ENCODE measurements around the gene ASB18.

The ASB18 gene

GRCh38 chr2:236211296-236211695, 52.9 kb downstream of the ASB18 start:
- Mint-ChIP-seq H3K36me3 (ENCODE audit: low read depth) (no peaks in the 10 kb centered on the region), H3K4me3 (no peak overlapping the region), H3K27ac (no peak overlapping the region), H3K4me1 (ENCODE audit: low read depth) (no peaks in the 10 kb centered on the region), H3K27me3 (peaks cover 28% of the 10 kb centered on the region), H3K9me3 (peaks cover under 1% of the 10 kb centered on the region)

- Mint-ChIP-seq H3K4me1 (ENCODE audit: low read depth) (no peaks in the 10 kb centered on the region), H3K27me3 (peaks cover 23% of the 10 kb centered on the region), H3K27ac (no peak overlapping the region), H3K9me3 (peaks cover 6% of the 10 kb centered on the region), H3K4me3 (no peak overlapping the region), H3K36me3 (ENCODE audit: low read depth) (no peaks in the 10 kb centered on the region)
Observed at GRCh38 chr2:236210536-236210935, 53.7 kb downstream of the ASB18 start.

- Mint-ChIP-seq H3K27ac (no peak overlapping the region), H3K36me3 (ENCODE audit: low read depth) (no peaks in the 10 kb centered on the region), H3K4me3 (no peak overlapping the region)
Observed at GRCh38 chr2:236209996-236210395, 54.2 kb downstream of the ASB18 start.

DNA sequence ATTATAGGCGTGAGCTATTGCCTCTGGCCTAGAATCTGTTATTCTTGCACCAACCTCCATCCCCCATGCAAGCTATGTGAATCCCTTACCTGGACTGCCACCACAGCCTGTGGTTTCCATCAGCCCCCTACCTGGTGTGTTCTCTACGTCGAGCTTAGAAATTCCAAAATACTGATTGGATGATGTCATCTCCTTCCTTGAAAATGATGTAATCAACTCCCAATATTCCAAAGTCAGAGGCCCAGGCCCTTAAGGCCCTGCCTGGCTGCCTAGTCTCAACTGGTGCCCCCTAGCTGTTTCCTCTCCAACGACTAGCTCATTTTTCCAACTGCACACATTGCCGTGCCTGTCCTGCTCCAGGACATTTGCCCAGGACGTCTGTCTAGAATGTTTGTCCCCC, 54.7 kb downstream of the ASB18 start:
- no peak overlapping the region for H3K4me3 Mint-ChIP-seq
- no peak overlapping the region for H3K27ac Mint-ChIP-seq
- H3K27me3 Mint-ChIP-seq, result peaks cover 17% of the 10 kb centered on the region
- no peaks in the 10 kb centered on the region for H3K4me1 Mint-ChIP-seq (ENCODE audit: low read depth)
- no peaks in the 10 kb centered on the region for H3K36me3 Mint-ChIP-seq (ENCODE audit: low read depth)
- peaks cover 6% of the 10 kb centered on the region for H3K9me3 Mint-ChIP-seq

More at GRCh38 chr2:236209996-236210395, 54.2 kb downstream of the ASB18 start:
- Mint-ChIP-seq H3K9me3 (peaks cover 6% of the 10 kb centered on the region), H3K4me1 (ENCODE audit: low read depth) (no peaks in the 10 kb centered on the region), H3K27me3 (peaks cover 21% of the 10 kb centered on the region)

- H3K36me3 Mint-ChIP-seq (ENCODE audit: low read depth), result no peaks in the 10 kb centered on the region
- peaks cover 6% of the 10 kb centered on the region for H3K9me3 Mint-ChIP-seq
- H3K27me3 Mint-ChIP-seq, result peaks cover 13% of the 10 kb centered on the region
- H3K27ac Mint-ChIP-seq, result no peak overlapping the region
- H3K4me1 Mint-ChIP-seq (ENCODE audit: low read depth), result no peaks in the 10 kb centered on the region
- no peak overlapping the region for H3K4me3 Mint-ChIP-seq
Observed at GRCh38 chr2:236208019-236208926, 55.9 kb downstream of the ASB18 start.

DNA sequence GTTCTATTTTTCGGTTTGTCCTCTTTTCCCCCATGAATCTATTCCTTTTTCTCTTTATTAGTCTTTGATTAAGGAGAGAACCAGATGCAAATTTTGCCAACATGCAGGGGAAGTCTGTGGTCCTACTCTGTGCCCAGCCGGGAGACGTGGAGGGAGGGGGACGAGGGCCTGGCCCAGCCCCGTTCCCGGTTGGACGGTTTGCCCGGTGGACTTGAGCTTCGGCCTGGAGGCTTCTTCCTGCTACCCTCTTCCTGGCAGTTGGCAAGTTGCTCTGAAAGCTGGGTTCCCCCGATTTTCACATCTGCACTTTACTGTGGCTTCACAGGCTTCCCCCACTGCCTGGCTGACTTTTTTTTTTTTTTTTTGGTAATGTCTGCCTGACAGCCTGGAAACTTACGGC, 56.7 kb downstream of the ASB18 start:
- H3K36me3 Mint-ChIP-seq (ENCODE audit: low read depth), result no peaks in the 10 kb centered on the region
- no peak overlapping the region for H3K4me3 Mint-ChIP-seq
- H3K4me1 Mint-ChIP-seq (ENCODE audit: low read depth), result no peaks in the 10 kb centered on the region
- H3K9me3 Mint-ChIP-seq, result peaks cover 6% of the 10 kb centered on the region
- H3K27me3 Mint-ChIP-seq, result peaks cover 9% of the 10 kb centered on the region
- H3K27ac Mint-ChIP-seq, result no peak overlapping the region

DNA sequence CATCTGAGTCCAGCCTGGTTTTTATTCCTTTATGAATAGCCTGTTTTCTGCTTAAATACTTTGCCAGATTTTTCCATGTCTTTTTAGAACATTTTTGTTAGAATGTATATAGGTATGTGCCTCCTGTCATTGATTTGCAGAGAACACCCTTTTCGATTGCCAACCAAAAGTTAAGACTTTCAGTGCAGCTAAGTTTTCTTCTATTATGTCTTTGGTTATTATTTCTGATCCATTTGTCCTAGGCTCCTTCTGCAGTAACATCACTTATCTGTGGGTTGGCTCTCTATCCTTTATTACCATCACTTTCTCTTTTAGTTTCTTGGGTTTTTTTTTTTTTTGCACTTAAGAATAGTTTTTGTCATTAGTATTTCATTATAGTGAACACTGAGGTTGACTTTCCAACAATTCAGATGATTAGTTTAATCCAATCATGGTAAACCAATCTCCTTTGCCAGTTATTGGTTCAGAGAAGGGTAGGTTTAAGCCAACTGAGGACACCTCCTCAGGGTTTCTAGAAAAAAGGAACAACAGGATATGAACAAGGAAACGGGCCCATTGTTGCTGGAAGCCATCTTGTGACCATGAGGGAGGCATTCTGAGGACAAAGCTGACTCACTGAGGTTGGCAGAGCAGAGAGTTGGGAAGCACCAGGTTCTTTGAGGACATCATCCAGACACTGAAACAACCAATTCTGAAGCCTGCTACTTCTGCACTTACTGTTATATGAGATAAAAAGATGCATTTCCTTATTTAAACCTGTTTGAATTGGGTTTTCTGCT, 58.1 kb downstream of the ASB18 start:
- no peaks in the 10 kb centered on the region for H3K4me1 Mint-ChIP-seq (ENCODE audit: low read depth)
- no peaks in the 10 kb centered on the region for H3K36me3 Mint-ChIP-seq (ENCODE audit: low read depth)
- peaks cover 6% of the 10 kb centered on the region for H3K9me3 Mint-ChIP-seq
- H3K27ac Mint-ChIP-seq, result no peak overlapping the region
- H3K27me3 Mint-ChIP-seq, result peaks cover 5% of the 10 kb centered on the region
- no peak overlapping the region for H3K4me3 Mint-ChIP-seq

- no peak overlapping the region for H3K4me3 Mint-ChIP-seq
- H3K27me3 Mint-ChIP-seq, result peaks cover 4% of the 10 kb centered on the region
- peaks cover 6% of the 10 kb centered on the region for H3K9me3 Mint-ChIP-seq
- no peak overlapping the region for H3K27ac Mint-ChIP-seq
- no peaks in the 10 kb centered on the region for H3K4me1 Mint-ChIP-seq (ENCODE audit: low read depth)
- H3K36me3 Mint-ChIP-seq (ENCODE audit: low read depth), result no peaks in the 10 kb centered on the region
Observed at GRCh38 chr2:236204953-236205352, 59.3 kb downstream of the ASB18 start.

- no peaks in the 10 kb centered on the region for H3K4me1 Mint-ChIP-seq (ENCODE audit: low read depth)
- no peak overlapping the region for H3K4me3 Mint-ChIP-seq
- no peak overlapping the region for H3K27ac Mint-ChIP-seq
- H3K9me3 Mint-ChIP-seq, result no peaks in the 10 kb centered on the region
- no peaks in the 10 kb centered on the region for H3K36me3 Mint-ChIP-seq (ENCODE audit: low read depth)
- H3K27me3 Mint-ChIP-seq, result no peaks in the 10 kb centered on the region
Observed at GRCh38 chr2:236200378-236200777, 63.8 kb downstream of the ASB18 start.

DNA sequence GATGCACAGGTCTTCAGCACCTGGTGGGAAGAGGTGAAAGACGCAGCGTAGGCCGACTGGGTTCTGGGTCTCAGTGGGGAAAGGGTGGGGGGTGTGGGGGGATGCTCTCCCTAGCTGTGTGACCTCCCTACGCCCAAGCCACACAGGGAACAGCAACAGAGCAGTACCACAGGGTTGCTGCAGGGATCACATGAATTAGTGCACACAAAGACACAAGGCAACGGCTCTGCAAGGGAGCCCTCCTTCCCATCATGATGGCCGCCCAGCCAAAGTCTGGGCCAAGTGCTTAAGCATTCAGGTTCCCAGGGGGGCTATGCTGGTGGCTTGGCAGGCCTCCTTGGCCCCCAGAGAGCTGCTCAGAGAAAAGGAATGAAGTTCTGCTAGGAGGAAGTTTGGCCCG, 67.8 kb downstream of the ASB18 start:
- no peaks in the 10 kb centered on the region for H3K9me3 Mint-ChIP-seq
- H3K4me3 Mint-ChIP-seq, result no peak overlapping the region
- no peak overlapping the region for H3K27ac Mint-ChIP-seq
- no peaks in the 10 kb centered on the region for H3K4me1 Mint-ChIP-seq (ENCODE audit: low read depth)
- no peaks in the 10 kb centered on the region for H3K36me3 Mint-ChIP-seq (ENCODE audit: low read depth)
- H3K27me3 Mint-ChIP-seq, result no peaks in the 10 kb centered on the region

DNA sequence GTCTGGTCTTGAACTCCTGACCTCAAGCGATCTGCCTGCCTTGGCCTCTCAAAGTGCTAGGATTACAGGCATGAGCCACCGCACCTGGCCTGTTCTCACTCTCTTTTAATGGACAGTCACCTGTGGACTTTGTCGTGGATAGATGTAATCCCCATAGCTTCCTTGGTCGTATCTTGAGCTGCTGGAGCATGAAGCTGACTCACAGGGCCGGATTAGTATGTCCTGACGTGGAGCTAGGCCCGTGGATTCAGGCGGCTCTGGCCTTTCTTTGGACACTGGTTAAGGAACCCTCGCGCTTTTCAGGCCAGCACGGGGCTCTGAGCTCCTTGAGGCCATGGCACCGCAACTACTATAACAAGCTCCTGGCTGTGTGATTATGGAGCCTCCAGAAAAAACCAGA, 68.5 kb downstream of the ASB18 start:
- H3K27me3 Mint-ChIP-seq, result no peaks in the 10 kb centered on the region
- no peak overlapping the region for H3K27ac Mint-ChIP-seq
- no peaks in the 10 kb centered on the region for H3K36me3 Mint-ChIP-seq (ENCODE audit: low read depth)
- no peak overlapping the region for H3K4me3 Mint-ChIP-seq
- no peaks in the 10 kb centered on the region for H3K9me3 Mint-ChIP-seq
- no peaks in the 10 kb centered on the region for H3K4me1 Mint-ChIP-seq (ENCODE audit: low read depth)

DNA sequence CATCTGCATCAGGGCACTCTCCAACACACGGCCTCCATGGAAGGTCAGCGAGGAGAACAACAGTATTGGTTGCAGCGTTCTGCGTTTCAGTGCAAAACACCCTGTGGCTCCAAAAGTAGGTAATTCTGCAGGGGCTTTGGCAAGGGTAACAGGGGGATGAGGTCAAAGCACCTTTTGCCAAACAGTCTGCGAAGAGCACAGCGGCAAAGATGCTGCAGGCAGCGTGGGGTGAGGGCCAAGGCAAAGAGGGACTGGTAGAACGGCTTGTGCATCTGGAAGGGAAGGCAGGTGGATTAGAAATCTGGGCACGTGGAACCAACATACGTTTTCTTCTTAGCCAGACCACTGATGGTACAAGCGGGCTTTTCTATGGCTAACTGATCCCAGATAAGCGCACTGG, 69.4 kb downstream of the ASB18 start:
- no peaks in the 10 kb centered on the region for H3K27me3 Mint-ChIP-seq
- H3K4me3 Mint-ChIP-seq, result no peak overlapping the region
- H3K4me1 Mint-ChIP-seq (ENCODE audit: low read depth), result no peaks in the 10 kb centered on the region
- no peaks in the 10 kb centered on the region for H3K9me3 Mint-ChIP-seq
- no peak overlapping the region for H3K27ac Mint-ChIP-seq
- no peaks in the 10 kb centered on the region for H3K36me3 Mint-ChIP-seq (ENCODE audit: low read depth)

GRCh38 chr2:236193026-236193425, 71.2 kb downstream of the ASB18 start:
- no peak overlapping the region for H3K4me3 Mint-ChIP-seq
- H3K36me3 Mint-ChIP-seq (ENCODE audit: low read depth), result no peaks in the 10 kb centered on the region
- H3K4me1 Mint-ChIP-seq (ENCODE audit: low read depth), result no peaks in the 10 kb centered on the region
- H3K27me3 Mint-ChIP-seq, result no peaks in the 10 kb centered on the region
- no peaks in the 10 kb centered on the region for H3K9me3 Mint-ChIP-seq
- H3K27ac Mint-ChIP-seq, result no peak overlapping the region

DNA sequence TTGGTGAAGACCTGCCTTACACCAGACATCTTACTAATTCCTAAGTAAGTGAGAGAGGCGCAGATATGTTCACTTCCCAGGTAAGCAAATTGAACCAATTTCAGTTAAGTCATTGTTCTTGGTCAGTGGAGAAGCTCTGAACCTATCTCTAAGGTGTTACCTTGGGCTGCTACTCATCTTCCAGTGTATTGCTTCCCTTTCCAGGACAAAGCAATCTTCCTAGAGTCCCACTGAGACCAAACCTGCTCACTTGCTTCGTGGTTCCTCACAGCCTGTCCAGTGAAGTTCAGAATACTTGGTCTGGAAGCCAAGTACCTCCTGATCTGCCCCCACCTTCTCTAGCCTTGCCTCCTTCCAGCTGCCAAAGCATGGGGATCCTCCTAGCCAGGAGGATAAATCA, 73.5 kb downstream of the ASB18 start:
- no peaks in the 10 kb centered on the region for H3K4me1 Mint-ChIP-seq (ENCODE audit: low read depth)
- H3K27me3 Mint-ChIP-seq, result peaks cover 12% of the 10 kb centered on the region
- no peaks in the 10 kb centered on the region for H3K36me3 Mint-ChIP-seq (ENCODE audit: low read depth)
- no peak overlapping the region for H3K27ac Mint-ChIP-seq
- no peak overlapping the region for H3K4me3 Mint-ChIP-seq
- no peaks in the 10 kb centered on the region for H3K9me3 Mint-ChIP-seq

DNA sequence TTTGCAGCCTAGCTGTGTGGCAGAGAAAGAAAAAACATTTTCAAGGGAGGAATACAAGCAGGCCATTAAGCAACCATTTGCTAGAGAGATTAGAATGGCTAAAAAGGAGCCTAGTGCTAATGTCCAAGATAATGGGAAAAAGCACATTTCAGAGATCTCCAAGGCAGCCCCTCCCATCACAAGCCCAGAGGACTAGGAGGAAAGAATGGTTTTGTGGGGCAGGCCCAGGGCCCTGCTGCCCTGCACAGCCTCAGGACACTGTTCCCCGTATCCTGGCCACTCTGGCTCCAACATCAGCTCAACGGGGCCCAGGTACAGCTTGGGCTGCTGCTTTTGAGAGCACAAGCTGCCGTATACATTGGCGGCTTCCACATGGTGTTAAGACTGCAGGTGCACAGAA, 79.5 kb downstream of the ASB18 start:
- H3K4me1 Mint-ChIP-seq (ENCODE audit: low read depth), result peaks cover 5% of the 10 kb centered on the region
- peaks cover 55% of the 10 kb centered on the region for H3K27me3 Mint-ChIP-seq
- H3K27ac Mint-ChIP-seq, result no peak overlapping the region
- peaks cover 3% of the 10 kb centered on the region for H3K9me3 Mint-ChIP-seq
- H3K4me3 Mint-ChIP-seq, result no peak overlapping the region
- H3K36me3 Mint-ChIP-seq (ENCODE audit: low read depth), result no peaks in the 10 kb centered on the region

Data from stimulated activated naive CD8-positive, alpha-beta T cell treated with anti-CD3 and anti-CD28 coated beads, Interleukin-15, Interleukin-2, amounts not matched to agents 100 ng/mL and 50 ng/mL, for 24 hours (primary cell).